Lung (tissue), 12 donors: Measurements from ENCODE around the gene KCNMA1. TPM values are rescaled to one million over a fixed set of nuclear protein-coding genes. Genes with fewer than 3 reads are reported as not detected.
A peak's percentile ranks its signal among the peaks of the same experiment; 100 is the strongest.

Source experiments
- ATAC-seq: fragments of 200-7000 bp; cut with Tn5 transposase; one replicate; pipeline ENCODE4 v1.9.1; 2020; ENCODE audit warnings: moderate number of reproducible peaks; ENCODE audit not compliant: insufficient read depth, low FRiP score
- DNase-seq, 3 donors: peaks; one replicate each; pipeline ENCODE4 v3.0.0-alpha.2; 2013 to 2017
- H3K27ac ChIP-seq, 2 donors: one replicate each; pipeline ENCODE4 v1.5.1; 2013; ENCODE audit warnings: mild to moderate bottlenecking in 2 of 2, moderate library complexity in 2 of 2, control low read depth in 1 of 2, inconsistent platforms in 1 of 2, low read depth in 1 of 2, low read length in 1 of 2
- H3K27me3 ChIP-seq, 3 donors: one replicate each; pipeline ENCODE4 v1.5.1; 2013; ENCODE audit warnings: low read length in 2 of 3; ENCODE audit not compliant: control insufficient read depth in 3 of 3, insufficient read depth in 3 of 3
- H3K36me3 ChIP-seq, 4 donors: one replicate each; pipeline ENCODE4 v1.5.1; 2013; ENCODE audit warnings: low read length in 4 of 4, mild to moderate bottlenecking in 1 of 4, moderate library complexity in 1 of 4; ENCODE audit not compliant: control insufficient read depth in 4 of 4, insufficient read depth in 4 of 4
- H3K4me1 ChIP-seq, 5 donors: one replicate each; pipeline ENCODE4 v1.5.1; 2013; ENCODE audit warnings: low read length in 5 of 5, mild to moderate bottlenecking in 2 of 5, moderate library complexity in 1 of 5; ENCODE audit not compliant: control insufficient read depth in 5 of 5, insufficient read depth in 5 of 5
- H3K4me3 ChIP-seq: one replicate; pipeline ENCODE4 v1.5.1; 2013; ENCODE audit warnings: mild to moderate bottlenecking, control low read depth, moderate library complexity
- H3K9ac ChIP-seq, 2 donors: one replicate each; pipeline ENCODE4 v1.5.1; 2013; ENCODE audit warnings: low read length in 2 of 2, control low read depth in 1 of 2; ENCODE audit not compliant: insufficient read depth in 1 of 2
- H3K9me3 ChIP-seq, 4 donors: one replicate each; pipeline ENCODE4 v1.5.1; 2013; ENCODE audit warnings: low read length in 3 of 4, mild to moderate bottlenecking in 1 of 4, moderate library complexity in 1 of 4; ENCODE audit not compliant: control insufficient read depth in 4 of 4, insufficient read depth in 3 of 4
- CTCF ChIP-seq: IDR thresholded peaks from 2 replicates; pipeline ENCODE4 v1.5.1; 2012; ENCODE audit warnings: mild to moderate bottlenecking; ENCODE audit errors: control extremely low read depth, extremely low read depth
- WGBS, 2 donors: extraction: QIAGEN DNeasy Blood & Tissue Kit; methylation state at CpG; one replicate each; pipeline ENCODE4 v1.1.7; 2013; 5-methylcytosine and 5-hydroxymethylcytosine counted together
- polyA plus RNA-seq, 2 donors: library from polyadenylated mRNA; stranded (reverse); fragments of 200-250 nt; gene quantifications; one replicate each; pipeline ENCODE4 v1.2.1, GENCODE V29; 2013
- total RNA-seq, 2 donors: library from RNA; depleted of rRNA in 1 of 2; stranded (reverse); fragments of >200 nt in 1 of 2; gene quantifications; one replicate each; pipeline ENCODE4 v1.2.1, GENCODE V29; 2014 to 2021
- donor health status: control.
- donor health status: control.
- donor health status: Bipolar disorder and iron deficiency.
- donor health status: healthy.
- donor health status: DM: yes; HTN: yes; CAD: no.

KCNMA1 gene
- total and polyA plus RNA-seq, 4 donors = 3.8 to 13.0 (median 5.5) TPM

- DNase-seq = peak in 1 of 3 donors; percentile 22
- Histone ChIP-seq H3K4me3 (no peak overlapping the region), H3K27me3 (no peaks in the 10 kb centered on the region), H3K9me3 (no peaks in the 10 kb centered on the region), H3K27ac (no peak overlapping the region), H3K36me3 (no peaks in the 10 kb centered on the region), H3K9ac (no peak overlapping the region), H3K4me1 (peaks cover 0 to 18% (median 3%) of the 10 kb centered on the region in 5 donors)
- 79 to 84% methylated on average over 6 of the region's 6 CpGs for WGBS, 2 donors
- no peak for ATAC-seq
- peak; percentile 1 for TF ChIP-seq CTCF
Observed at GRCh38 chr10:77036993-77037734, 600.4 kb downstream of the KCNMA1 start.

GRCh38 chr10:77036276-77036675 is 601.3 kb downstream of the KCNMA1 start:
- 88 to 89% methylated on average over 4 of the region's 4 CpGs for WGBS, 2 donors
- ATAC-seq = no peak

GRCh38 chr10:77034795-77035194 is 602.8 kb downstream of the KCNMA1 start:
- 83 to 91% methylated on average over 4 of the region's 4 CpGs for WGBS, 2 donors
- Histone ChIP-seq H3K36me3 (no peaks in the 10 kb centered on the region), H3K4me1 (peaks cover 0 to 33% (median 8%) of the 10 kb centered on the region in 5 donors), H3K4me3 (no peak overlapping the region), H3K9ac (no peak overlapping the region), H3K9me3 (no peaks in the 10 kb centered on the region), H3K27ac (no peak overlapping the region), H3K27me3 (no peaks in the 10 kb centered on the region)
- DNase-seq = no peak
- ATAC-seq = no peak
- TF ChIP-seq CTCF = no peak

More at GRCh38 chr10:77036276-77036675, 601.3 kb downstream of the KCNMA1 start:
- no peak for DNase-seq
- Histone ChIP-seq H3K9ac (no peak overlapping the region), H3K27ac (no peak overlapping the region), H3K4me3 (no peak overlapping the region), H3K36me3 (no peaks in the 10 kb centered on the region), H3K9me3 (no peaks in the 10 kb centered on the region), H3K27me3 (no peaks in the 10 kb centered on the region), H3K4me1 (peaks cover 0 to 18% (median 0%) of the 10 kb centered on the region in 5 donors)
- no peak for TF ChIP-seq CTCF
